SIG-M5 (cell line): ENCODE measurements around the gene TASP1.

Experiments used
- DNase-seq: peaks from one replicate; lab custom pipeline; 2025; lab: John Stamatoyannopoulos, UW

The TASP1 gene

GRCh38 chr20:13432126-13432525 lies 206.6 kb downstream of the TASP1 start:
- no peak for DNase-seq

GRCh38 chr20:13430346-13431002 lies 208.3 kb downstream of the TASP1 start:
- DNase-seq: no peak

- no peak for DNase-seq
Measured at GRCh38 chr20:13428684-13429083, 210.0 kb downstream of the TASP1 start.

GRCh38 chr20:13426870-13427269 lies 211.9 kb downstream of the TASP1 start:
- no peak for DNase-seq

GRCh38 chr20:13425381-13426135 lies 213.2 kb downstream of the TASP1 start:
- no peak for DNase-seq

- DNase-seq: no peak
Measured at GRCh38 chr20:13424174-13424833, 214.4 kb downstream of the TASP1 start.

GRCh38 chr20:13423472-13424173 lies 215.1 kb downstream of the TASP1 start:
- no peak for DNase-seq

GRCh38 chr20:13422637-13423036 lies 216.1 kb downstream of the TASP1 start:
- no peak for DNase-seq

GRCh38 chr20:13420625-13421024 lies 218.1 kb downstream of the TASP1 start:
- no peak for DNase-seq

GRCh38 chr20:13419477-13419876 lies 219.3 kb downstream of the TASP1 start:
- no peak for DNase-seq

- no peak for DNase-seq
Measured at GRCh38 chr20:13418263-13419229, 220.2 kb downstream of the TASP1 start.

GRCh38 chr20:13416531-13416930 lies 222.2 kb downstream of the TASP1 start:
- DNase-seq: no peak

- no peak for DNase-seq
Measured at GRCh38 chr20:13412806-13413445, 225.8 kb downstream of the TASP1 start.

GRCh38 chr20:13404293-13404692 lies 234.4 kb downstream of the TASP1 start:
- DNase-seq: no peak

GRCh38 chr20:13403453-13403852 lies 235.3 kb downstream of the TASP1 start:
- DNase-seq: no peak

- DNase-seq: no peak
Measured at GRCh38 chr20:13402986-13403385, 235.7 kb downstream of the TASP1 start.

GRCh38 chr20:13402171-13402760 lies 236.5 kb downstream of the TASP1 start:
- no peak for DNase-seq

GRCh38 chr20:13401596-13401995 lies 237.1 kb downstream of the TASP1 start:
- no peak for DNase-seq

GRCh38 chr20:13400453-13400852 lies 238.3 kb downstream of the TASP1 start:
- no peak for DNase-seq

- no peak for DNase-seq
Measured at GRCh38 chr20:13397300-13397724, 241.4 kb downstream of the TASP1 start.
